Measurements from ENCODE around the gene LOX.

LOX gene, protein sequence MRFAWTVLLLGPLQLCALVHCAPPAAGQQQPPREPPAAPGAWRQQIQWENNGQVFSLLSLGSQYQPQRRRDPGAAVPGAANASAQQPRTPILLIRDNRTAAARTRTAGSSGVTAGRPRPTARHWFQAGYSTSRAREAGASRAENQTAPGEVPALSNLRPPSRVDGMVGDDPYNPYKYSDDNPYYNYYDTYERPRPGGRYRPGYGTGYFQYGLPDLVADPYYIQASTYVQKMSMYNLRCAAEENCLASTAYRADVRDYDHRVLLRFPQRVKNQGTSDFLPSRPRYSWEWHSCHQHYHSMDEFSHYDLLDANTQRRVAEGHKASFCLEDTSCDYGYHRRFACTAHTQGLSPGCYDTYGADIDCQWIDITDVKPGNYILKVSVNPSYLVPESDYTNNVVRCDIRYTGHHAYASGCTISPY

DNA sequence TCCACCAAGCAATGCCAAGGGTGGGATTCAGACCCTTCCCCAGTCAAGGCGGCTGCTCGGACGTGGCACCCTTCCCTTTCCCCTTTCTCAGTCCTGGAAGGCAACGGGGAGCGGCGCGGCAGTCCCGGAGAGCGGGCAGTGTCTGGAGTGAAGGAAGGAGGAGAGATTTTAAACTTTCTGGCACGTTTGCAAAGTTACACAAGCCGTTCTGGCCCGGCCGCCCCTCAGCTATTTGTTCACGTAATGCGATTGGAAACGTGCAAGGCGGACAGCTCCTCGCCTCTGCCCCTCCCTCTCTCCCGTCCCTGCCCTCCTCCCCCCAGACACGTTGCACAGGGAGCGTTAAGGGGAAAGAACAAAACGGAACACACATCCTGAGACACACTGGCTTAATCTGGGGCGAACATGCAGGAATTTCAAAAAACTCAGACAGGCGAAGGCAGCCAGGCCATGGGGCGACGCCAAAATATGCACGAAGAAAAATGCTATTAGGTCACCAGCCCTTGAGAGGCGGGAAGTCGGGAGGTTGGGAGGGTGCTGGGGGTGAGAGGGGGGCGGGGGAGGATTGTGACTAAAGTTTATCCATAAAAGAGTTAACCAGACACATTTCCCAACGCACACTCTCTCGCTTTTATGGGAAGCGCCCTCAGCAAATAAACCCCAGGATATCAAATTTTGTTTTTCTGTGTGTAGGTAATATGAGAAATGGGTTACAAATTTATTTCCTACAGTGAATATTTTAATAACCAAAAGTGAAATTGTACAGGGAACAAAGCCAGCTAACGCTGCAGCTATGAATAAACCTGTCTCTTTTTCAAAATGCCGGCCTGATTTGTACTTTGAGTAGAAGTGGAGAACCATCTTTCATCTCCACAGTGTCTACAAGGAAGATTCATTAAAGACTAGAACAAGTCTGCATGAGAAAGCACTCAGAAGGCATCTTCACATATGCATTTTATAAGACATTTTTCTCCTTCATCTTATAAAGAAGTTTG, at the start of gene LOX:
TSS of gene LOX (minus strand) at position 144 of the 995 bp plus-strand sequence. CDS start 274 bp downstream, outside the sequence.
- DNase-seq (ENCODE audit: low spot score): no peak

DNA sequence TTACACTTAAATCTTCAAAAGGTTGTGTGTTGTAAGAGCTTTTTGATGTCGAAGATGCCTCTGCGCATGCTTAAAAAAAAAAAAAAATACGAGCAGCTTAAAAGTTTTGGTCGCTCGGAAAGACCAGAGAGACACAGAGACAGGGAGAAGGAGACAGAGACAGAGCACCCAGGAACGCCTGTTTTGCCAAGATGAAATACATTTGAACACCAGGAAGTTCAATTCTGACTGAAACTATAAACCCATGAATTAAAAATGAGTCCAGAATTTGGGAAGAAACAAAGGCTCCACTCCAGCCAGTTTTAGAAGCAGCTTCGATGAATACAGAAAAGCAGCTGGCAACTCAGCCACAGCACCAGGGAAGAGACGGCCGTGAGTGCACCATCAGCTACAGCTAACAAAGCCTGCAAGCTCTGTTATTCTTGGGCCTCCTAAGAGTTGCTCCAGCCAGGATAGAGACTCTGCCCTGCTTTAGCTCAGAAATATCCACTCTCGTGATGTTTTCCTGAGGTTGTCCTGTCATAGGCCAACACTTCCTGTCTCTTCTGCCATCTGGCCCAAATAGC, 48.8 kb upstream of the LOX start:
- DNase-seq (ENCODE audit: low spot score): peak; percentile 70

DNA sequence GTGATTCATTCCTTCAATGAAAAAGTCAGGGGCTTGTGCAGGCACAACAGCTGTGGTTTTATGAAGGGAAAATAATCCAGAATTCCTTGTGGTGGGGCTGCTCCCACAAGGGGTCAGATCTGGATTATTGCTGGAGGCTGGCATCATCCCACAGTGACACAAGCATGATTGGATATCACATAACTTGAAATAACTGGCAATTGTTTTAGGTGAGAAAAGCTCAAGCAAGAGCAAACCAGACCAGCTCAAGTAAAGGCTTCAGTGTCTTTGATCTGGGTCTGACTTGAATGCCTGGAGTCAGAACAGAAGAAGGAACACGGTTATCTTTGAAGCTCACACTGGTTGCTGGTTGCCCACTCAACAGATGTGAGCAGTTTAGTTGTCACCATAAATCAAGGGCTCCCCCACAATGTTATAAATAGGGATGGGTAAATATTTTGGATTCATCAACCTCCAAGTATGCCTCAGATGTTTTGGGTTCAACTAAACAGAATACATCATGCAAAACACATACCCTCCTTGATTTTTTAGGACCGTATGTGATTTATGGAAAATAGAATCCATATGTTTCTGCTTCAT, 48.2 kb upstream of the LOX start:
- DNase-seq (ENCODE audit: low spot score): peak; percentile 86

DNA sequence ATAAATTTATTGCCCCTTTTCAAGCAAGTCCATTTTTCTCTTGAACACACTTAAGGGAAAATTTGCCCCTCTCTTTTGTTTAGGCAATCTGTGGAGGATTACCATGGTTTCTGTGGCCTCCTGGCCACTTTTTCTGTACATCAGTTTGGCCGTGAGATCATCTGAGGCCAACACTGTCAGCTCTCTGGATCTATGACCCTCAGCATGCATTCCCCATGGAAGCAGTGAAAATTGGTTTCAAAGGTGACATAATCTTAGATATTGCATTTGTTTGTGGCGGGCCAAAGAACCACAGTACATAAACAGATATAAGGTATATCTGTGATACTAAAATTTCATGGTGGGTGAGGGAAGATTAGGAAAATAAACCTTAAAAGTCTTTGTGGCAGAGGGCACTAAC, 46.7 kb upstream of the LOX start:
- peak; percentile 57 for DNase-seq (ENCODE audit: low spot score)

DNA sequence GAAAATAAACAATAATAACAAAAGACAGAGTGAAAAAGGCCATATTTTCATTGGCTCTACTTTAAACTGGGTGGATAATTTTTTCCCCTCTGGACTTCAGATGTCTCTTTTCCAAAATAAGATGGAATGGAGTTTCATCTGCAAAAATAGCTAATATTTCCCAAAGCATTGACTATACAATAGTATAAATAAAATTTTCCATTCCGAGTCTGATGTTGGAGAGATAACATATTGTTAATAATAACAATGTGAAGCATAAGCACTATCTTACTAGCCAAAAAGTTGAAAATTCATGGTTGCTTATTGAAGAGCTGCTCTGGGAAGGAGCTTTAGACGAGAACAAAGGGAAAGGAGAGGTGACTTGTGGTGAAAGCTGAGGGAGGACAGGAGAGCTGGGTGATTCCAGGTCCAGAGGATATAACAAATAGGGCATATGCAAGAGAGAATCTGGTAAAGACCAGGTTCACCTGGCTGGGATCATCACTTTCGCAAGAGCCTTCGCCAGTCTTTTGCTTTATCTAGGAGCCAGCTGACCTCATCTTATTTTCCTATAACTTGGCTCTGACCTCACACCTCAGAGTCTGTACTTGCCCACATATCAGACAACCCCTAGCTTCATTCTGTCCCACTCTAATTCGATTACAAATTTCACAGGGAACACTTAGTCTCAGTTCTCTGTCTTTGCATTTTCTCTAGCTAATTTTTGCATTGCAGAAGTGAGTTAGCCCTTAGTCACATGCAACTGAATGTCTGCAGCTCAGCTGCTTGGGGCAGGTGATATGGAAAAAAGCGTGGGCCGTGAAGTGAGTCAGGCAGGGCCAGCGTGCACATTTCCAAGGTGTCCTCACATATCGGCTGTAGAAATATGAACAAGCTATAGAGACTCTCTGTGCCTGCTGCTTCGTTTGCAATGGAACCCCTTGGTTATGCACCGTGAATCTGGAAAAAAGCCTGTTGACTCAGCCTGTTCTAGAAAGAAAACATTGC, 43.7 kb upstream of the LOX start:
- peak; percentile 96 for DNase-seq (ENCODE audit: low spot score)

DNA sequence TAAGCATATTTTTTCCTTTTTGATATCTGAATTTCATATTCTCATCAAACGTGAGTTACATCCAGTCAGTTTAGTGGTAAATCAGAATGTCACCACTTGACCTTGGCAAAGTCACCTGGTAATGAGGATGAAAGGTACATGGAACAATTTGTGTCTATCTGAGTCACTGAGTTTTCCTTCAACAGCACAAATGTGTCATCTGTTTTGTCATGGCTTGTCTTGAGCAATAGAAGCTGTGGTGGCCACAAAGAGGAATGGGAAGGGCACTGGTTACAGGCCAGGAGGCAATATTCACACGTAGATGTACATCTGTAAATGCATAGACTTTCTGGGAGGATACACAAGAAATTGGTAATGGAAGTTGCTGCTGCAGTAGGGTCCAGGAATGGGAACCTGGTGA, 42.9 kb upstream of the LOX start:
- DNase-seq (ENCODE audit: low spot score): peak; percentile 94

DNA sequence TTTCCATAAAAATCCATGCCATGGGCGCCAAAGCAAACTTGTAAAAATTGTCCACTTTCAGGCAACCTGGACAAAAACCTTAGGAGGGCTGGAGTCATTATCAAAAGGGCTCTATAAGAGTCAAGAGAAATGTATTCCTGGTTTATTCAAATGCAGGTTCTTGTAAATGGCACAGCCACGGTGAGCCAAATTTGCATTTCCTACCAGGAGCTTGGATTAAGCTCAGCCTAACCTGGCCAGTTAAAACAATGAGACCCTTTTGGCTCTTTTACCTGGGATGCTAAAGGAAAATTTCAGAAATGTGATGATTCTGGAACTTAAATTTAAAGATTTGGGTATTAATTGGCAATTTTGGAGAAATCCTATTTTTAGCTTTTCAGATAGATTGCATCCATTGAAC, 42.4 kb upstream of the LOX start:
- no peak for DNase-seq (ENCODE audit: low spot score)

DNA sequence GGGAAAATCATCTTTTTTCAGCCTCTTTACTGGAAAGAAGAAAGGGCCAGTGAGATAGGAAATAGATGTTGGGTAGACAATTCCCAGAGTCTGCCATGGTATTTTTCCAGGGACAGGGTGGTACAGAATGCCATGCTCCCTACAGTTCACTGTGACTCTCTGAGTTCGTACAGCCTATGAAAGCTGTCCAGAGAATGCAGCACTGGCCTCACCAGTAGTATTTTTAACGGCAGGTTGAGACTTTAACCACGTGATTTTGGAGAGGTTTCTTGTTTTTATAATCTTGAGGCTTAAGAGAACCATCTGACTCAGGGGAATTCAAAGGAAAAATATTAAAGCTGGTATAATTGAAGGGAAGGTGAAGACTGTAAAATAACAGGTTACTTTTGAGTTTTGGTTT, 41.1 kb upstream of the LOX start:
- DNase-seq (ENCODE audit: low spot score): no peak

DNA sequence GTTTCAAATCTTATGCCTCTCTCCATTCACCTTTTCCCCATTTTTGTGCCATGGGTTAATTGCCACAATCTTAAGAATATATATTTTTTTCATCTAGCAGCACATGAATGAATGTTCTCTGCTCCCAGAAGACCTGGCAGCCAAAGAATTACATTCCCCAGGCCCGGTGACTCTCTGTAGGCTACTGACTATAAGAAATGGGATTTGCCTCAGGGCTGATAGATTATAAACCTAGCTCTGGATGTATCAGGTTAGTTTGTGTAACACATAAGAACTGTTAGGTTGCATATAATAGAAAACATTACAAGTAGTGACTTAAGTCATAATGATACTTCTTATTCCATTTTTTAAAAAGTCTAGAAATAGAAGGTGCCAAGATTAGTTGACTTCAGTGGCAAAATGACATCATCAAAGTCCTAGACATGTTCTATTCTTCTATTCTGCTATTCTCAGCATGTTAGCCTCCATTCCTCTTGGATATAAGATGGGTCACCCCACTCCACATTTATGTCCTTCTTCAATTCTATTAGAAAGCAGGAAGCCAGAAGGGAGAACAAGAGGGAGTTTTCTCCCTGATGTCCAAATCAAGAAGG, 40.4 kb upstream of the LOX start:
- DNase-seq (ENCODE audit: low spot score): no peak

DNA sequence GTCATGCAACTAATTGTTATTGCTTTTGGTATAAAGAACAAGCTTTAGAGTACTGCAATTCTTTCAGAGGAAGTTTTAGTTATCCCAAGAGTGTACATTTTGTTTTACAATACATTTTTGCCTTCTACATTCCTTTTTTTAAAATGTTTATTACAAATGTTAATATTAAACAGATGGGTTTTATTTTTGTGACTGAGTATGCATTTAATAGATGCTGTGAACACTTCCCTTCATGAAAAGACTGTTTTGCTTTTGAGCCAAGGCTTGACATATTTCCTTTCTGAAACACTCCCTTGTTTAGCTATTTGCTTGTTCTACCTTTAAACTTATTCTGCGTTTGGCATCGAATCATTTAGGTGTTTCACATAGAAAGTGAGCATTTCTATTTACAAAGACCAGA, 36.4 kb upstream of the LOX start:
- DNase-seq (ENCODE audit: low spot score): no peak

DNA sequence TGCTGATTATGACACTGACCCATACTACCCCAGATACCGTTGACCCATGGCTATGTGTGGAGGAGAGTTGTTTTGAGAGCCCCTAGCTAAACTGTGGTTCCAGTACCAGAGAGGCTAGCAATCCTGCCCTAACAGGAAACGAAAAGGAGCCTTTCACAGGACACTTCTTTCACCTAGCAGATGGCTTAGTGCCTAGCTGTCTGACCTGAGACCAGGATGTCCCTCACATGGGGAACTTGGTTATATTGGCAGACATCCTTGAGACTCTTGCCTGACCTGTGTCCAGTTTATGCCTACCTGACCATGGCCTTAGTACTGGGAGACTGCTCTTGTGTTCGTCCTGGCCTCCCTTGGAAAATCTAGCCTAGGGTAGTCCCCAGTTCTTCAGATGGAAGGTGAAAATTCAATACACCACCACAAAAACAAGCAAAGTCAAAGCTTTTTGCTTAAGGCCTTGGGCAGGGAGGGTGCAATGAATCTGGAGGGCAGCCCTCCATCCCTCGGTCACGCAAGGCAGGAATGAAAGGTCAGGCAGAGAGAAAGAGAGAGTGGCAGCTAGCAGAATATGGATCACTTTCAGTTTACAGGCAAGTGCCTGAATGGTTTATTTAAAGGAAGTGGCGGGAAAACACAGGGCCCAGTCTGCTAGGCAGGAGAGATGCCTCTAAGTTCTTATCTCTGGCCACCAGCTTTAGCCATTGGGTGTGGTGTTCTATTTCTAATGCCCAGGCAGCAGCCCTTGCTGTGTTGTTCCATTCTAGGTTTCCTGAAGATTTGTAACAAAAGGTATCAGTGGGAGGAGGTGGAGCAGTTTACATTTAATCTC, 34.9 kb upstream of the LOX start:
- no peak for DNase-seq (ENCODE audit: low spot score)

DNA sequence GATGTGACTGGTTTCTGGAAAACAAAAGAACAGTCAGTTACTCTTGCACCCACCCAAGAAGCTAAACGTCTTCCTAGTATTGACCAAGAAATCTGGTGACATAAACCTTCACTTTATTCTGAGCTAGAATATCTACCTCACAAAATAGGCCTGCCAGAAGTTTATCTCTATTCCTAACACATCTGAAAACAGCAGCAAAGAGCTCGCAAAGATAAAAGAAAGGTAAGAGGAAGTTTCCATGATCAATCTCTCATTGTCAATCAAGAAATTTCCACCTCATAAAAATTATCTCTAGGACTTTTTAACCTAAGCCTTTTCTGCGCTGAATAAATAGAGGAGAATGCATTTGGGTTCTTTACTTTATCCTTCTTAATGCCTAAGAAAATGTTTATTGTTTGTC, 34.0 kb upstream of the LOX start:
- no peak for DNase-seq (ENCODE audit: low spot score)

DNA sequence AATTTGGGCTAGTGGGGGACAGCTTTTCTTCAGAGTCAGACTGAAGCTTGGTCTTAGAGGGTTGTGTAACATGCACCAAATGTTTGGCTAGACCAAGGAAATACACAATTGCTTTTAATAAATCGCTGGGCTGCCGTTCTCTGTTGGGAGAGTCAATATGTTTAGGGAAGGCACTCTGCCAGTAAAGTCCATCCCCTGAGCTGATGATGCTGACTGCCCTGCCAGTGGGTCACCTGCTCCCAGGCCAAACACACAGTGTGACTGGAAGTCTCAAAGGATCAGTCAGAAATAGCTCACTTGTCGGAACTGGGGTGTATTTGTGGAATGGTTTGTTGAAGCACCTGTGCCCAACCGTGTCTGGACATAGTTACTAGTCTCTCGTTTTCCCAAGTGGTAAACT, 33.4 kb upstream of the LOX start:
- DNase-seq (ENCODE audit: low spot score): no peak

DNA sequence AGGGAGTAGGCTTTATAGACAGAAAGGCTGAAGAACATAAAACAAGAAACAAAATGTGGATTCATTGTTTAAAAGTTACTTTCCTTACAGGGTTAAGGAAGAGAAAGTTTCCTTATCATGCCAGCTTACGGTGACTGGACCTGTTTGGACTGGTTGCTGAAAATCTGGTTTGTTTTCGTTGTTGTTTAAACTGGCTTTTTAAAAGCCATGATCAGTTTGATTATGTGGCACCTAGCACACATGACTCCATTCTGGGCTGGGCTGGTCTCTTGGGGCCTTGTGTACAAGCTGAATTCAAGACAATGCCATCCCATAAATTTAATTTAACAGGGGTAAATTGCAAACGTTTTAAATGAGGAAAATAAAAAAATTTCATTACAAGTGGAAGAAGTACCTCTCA, 32.9 kb upstream of the LOX start:
- no peak for DNase-seq (ENCODE audit: low spot score)

DNA sequence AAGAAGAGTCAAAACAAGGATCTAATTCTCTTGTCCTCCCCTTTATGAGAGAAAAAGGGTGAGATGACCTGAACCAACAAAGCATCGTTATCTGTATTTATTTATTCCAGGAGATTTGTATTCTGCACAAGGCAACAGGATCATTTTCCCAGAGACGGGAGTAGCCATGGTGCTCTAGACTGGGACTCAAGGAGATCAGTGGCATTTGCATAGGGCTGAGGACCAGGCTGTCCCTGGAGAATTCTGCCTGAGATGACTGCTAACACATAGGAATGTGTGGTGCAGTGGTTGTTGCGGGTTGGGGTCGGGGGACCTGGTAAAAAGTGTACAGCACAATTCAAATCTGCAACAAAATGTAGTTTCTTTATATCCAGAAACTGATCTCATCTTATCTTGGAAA, 29.0 kb upstream of the LOX start:
- DNase-seq (ENCODE audit: low spot score): no peak

DNA sequence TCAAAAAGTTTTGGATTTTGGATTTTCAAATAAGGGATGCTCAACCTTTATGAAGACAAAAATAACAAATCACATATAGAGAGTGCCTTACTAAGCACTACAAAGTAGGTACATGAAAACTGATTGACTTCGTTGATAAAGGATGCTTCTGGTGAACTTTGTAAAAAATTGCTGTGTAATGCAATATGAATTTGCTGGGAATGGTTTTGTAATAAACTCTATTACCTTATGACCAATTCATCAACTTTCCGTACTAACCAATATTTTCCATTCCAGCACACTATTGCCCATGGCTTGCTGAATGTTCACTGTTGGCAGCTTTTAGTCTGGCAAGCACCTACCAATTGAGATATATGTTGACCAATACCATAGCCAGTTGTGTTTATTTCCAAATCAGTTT, 27.9 kb upstream of the LOX start:
- DNase-seq (ENCODE audit: low spot score): no peak

DNA sequence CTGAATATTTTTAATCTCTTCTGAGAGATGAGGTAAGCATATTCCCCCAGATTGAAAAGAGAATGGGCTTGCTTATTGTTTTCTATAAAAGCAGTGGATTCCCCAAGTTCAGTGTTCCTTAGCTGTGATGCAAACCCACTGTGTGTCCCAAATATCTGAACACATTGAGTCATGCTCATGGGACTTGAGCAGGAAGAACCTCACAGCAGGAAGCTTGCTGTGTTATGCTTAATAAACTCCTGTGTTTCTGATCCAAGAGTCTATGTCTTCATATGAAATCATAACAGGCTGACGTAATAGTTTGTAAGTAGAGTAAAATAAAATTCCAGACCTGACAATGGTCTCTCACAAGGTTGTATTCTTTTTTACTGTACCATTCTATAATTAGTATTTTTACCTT, 24.8 kb upstream of the LOX start:
- DNase-seq (ENCODE audit: low spot score): peak; percentile 95

DNA sequence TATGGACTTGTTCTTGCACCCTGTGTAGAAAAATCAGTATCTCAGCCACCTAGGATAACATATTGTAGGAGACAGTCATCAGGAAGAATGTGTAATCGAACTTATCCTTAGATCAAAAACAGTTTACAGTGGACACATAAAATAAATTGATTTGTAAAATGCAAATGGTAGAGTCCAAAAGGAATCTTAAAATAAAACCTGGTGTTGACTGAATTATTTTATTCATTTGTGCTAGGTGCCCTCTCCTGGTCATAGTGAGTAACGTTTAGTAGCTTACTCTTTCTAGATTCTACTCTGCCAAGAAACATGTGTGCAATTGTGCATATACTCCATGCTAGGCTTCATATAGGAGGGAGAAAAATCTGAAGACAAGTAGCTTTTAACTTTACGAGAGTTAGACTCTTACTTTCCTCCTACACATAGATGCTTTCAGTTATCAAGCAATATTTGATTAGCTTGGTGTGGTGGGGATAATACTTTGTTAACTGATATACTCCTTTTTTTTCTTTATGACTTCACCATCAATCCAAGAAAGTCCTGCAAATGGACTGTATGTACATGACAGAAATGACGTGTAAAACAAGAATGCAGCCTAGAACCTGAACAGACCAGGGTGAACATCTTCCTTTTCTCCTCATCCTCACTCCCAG, 23.7 kb upstream of the LOX start:
- peak; percentile 92 for DNase-seq (ENCODE audit: low spot score)

All from RKO (cell line).